ENCODE data around the gene EXOC1.

Gene EXOC1

DNA sequence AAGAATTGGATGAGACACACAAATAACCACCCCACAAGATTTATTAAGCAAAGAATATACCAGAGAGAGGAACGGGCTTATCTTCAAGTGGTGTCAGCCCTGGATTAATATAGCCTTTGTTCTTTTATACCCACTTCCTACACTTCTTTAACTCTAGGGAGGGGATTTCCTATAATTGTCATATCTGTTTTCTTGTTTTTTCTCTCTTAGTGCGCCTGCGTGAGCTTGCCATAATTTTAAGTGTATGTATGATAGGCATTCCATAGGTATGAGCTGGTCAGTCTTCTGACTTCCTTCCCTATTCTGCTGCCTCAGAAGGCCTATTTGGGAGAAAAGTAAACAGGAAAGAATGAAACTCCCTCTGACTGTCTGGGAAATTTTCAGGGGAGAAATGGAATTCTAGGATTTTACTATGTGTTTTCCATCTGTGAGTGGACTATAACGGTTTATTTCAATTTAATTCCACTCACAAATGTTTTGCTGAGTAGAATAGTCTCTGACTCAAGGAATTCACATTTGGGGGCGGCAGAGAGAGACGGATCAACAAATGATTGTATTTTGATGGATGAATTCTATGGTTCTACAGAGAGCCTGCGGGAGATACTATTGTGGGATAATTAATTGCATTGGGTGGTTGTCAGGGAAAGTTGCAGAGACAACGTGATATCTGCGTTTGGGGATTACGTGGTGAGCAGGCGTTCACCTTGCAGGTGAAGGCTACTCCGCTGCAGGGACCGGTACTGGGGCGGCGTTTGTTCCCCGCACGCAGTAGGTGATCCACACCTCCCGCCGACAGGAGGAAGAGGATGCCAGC lies 94.7 kb downstream of the EXOC1 start:
- in situ Hi-C loops (cut with HindIII; ENCODE audit: low sequenced_read_pairs): no loop called here

- in situ Hi-C loops (cut with HindIII; ENCODE audit: low sequenced_read_pairs): no loop called here
These were observed 95.5 kb downstream of the EXOC1 start, which contains the start of gene CEP135 for GRCh38 chr4:55948726-55949481. TSS of gene CEP135 (plus strand) at chr4:55948945. CDS start at chr4:55952131, 3,186 bp downstream.

DNA sequence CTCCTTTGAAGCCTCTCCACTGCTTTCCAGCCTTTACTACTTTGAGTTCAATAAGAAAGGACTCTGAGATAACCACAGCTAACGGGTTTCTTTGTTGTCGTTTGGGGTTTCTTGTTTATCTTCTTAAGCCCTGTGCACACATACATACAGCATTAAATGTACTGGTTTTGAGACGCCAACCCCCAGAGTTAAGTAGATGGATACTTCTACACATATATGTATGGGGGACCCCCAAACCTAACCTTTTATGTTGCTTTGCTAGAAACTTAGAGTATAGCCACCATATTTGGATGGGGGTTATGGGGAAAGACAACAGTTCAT lies 96.0 kb downstream of the EXOC1 start:
- in situ Hi-C loops (cut with HindIII; ENCODE audit: low sequenced_read_pairs): no loop called here

- in situ Hi-C loops (cut with HindIII; ENCODE audit: low sequenced_read_pairs): no loop called here
These were observed 97.9 kb downstream of the EXOC1 start for GRCh38 chr4:55951191-55951922.
